Motor neuron (in vitro differentiated cells): Measurements from ENCODE around the gene L3MBTL3. TPM values are rescaled to one million over a fixed set of nuclear protein-coding genes. Genes with fewer than 3 reads are reported as not detected.
A peak's percentile ranks its signal among the peaks of the same experiment; 100 is the strongest.
"Not testable (repeated sequence)": the region's sequence is repeated elsewhere in the genome, so short reads cannot be mapped to it uniquely, and the experiment has no call there.

Experiments
- ATAC-seq, 8 experiments: fragments of 200-7000 bp; cut with Tn5 transposase; replicated peaks in 6 of 8; 2 replicates each; pipeline ENCODE4 v1.8.0; 2021; ENCODE audit warnings: mild to moderate bottlenecking in 8 of 8, moderate library complexity in 8 of 8
- H3K27ac ChIP-seq, 2 donors: fragments of 250-450 bp; sonication (Bioruptor Pico); 2 replicates each; pipeline ENCODE4 v1.9.0; 2021; ENCODE audit warnings: antibody characterized with exemption in 2 of 2, mild to moderate bottlenecking in 2 of 2, moderate library complexity in 1 of 2
- H3K4me1 ChIP-seq, 2 donors: fragments of 250-450 bp; sonication (Bioruptor Pico); replicated peaks in 1 of 2; 2 replicates each; pipeline ENCODE4 v1.6.1; 2021; ENCODE audit warnings: antibody characterized with exemption in 2 of 2, mild to moderate bottlenecking in 2 of 2, moderate library complexity in 1 of 2
- H3K4me3 ChIP-seq, 5 donors: fragments of 250-450 bp; sonication (Bioruptor Pico); 2 replicates each; pipeline ENCODE4 v1.9.0; 2021; ENCODE audit warnings: antibody characterized with exemption in 5 of 5, mild to moderate bottlenecking in 5 of 5, moderate library complexity in 4 of 5
- WGBS, 10 experiments: fragments of 450-650 bp; shearing (Covaris generic); methylation state at CpG; one replicate each; pipeline ENCODE4 v1.0.0; 2022; 5-methylcytosine and 5-hydroxymethylcytosine counted together
- in situ Hi-C, 9 experiments: fragments of 400-800 bp; cut with MboI; loops; one replicate each; pipeline ENCODE4 v1.15.0; 2021; ENCODE audit warnings: low sequenced_read_pairs in 9 of 9, low pct_unique_long_range_greater_than_20kb in 2 of 9; ENCODE audit not compliant: unreplicated experiment in 9 of 9
- total RNA-seq, 8 experiments: library from RNA; unstranded; fragments of 300-600 nt; gene quantifications; 2 replicates each; pipeline versions ENCODE4 v1.2.3 to v1.2.4, GENCODE V29; 2022

Gene L3MBTL3
- total RNA-seq, 8 experiments from 2014 or later, result 7.5 to 12.6 (median 10.9) TPM

DNA sequence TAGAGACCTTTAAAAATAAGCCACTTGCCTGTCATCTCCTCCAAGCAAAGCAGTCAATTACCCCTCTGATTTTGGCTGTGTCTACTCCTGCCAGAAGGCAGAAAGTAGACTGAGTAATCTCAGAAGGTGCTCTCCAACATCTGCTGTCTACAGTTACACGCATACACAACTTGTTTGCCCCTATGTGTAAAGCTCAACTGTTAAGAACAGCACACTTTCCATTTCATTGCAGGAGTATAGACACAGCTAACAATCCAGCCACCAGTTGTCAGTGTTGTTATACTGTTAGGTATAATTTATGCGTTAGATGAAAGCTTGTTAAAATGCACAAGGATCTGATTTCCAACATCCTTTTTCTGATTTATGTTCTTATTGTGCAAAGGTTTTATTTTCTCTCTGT is 116.2 kb downstream of the L3MBTL3 start:
- WGBS, 10 experiments, result 56 to 100% (median 82%) methylated on average over 1 to 2 of the region's 2 CpGs; no CpG with 5 or more reads in 1 of the 10 experiments
- H3K4me1 ChIP-seq, result no peaks in the 10 kb centered on the region
- no peak overlapping the region for H3K27ac ChIP-seq
- no peak overlapping the region for H3K4me3 ChIP-seq
- in situ Hi-C loops, result no loop called here
- ATAC-seq, result peak in 2 of 8 experiments; percentile 45 to 77

DNA sequence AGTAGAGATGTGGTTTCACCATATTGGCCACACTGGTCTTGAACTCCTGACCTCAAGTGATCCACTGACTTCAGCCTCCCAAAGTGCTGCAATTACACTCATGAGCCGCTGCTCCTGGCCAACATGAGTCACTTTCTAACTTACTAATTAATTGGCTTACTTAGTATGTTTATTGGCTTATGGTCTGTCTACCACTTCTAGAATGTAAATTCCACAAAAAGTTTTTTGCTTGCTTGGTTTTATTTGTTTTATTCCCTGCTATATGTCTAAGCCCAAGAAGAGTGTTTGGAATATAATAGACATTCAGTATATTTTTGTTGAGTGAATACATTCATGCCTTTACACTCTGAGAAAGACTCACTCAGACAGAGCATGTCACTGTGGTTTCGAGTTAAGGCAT is 118.4 kb downstream of the L3MBTL3 start:
- ATAC-seq, result no peak
- Histone ChIP-seq H3K4me3 (no peak overlapping the region), H3K4me1 (no peaks in the 10 kb centered on the region), H3K27ac (no peak overlapping the region)
- WGBS, 10 experiments, result 63 to 100% (median 87%) methylated on average over 1 to 2 of the region's 2 CpGs
- in situ Hi-C loops, result no loop called here

DNA sequence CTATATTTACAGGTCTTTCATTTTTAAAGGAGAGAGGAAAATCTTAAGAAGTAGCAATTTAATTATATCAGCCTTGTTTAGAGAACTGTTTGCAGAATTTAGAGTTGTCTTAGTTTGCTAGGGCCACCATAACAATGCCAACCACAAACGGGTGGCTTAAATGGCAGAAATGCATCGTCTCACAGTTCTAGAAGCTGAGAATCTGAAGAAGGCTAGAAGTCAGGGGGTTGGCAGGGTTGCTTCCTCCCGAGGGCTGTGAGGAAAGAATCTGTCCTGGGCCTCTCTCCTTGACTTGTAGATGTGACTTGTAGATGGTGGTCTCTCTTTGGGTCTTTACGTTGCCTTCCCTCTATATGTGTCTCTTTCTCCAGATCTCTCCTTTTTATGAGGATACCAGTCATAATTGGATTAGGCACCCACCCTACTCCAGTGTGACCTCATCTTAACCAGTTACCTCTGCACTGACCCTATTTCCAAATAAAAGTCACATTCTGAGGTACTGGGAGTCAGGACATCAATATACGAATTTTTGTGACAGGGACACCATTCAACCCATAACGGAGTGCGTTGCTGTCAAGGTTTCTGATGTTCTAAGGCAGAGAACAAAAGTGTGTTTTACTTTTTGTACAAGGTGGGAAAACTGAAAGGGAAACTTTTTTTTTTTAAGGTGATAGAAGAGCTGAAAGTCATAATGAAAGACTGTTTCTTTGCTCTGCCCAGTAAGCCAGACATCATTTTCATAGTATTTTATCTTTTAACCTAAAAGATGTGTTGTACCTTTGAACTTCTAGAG is 119.9 kb downstream of the L3MBTL3 start:
- in situ Hi-C loops, result no loop called here
- 68 to 100% (median 99%) methylated on average over 1 to 6 of the region's 7 CpGs for WGBS, 10 experiments
- no peak for ATAC-seq

DNA sequence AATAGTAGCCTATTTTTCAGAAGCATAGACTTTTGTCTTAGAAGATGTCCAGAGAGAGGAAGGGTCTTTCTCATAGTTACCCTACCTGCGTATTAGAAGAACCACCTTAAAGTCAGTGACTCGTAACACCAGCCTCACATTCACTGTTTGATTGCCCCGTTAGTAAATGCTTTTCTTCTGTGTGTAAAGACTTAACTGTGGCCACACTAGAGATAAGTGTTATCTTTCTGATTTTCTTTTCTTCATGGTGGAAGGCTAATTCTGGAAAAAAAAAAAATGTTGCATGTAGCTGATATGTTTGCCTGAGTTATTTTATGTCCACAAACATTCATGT is 120.5 kb downstream of the L3MBTL3 start:
- H3K4me3 ChIP-seq, result no peak overlapping the region
- H3K27ac ChIP-seq, result no peak overlapping the region
- no peak for ATAC-seq
- in situ Hi-C loops, result no loop called here
- 88 to 100% (median 100%) methylated on average over 1 to 3 of the region's 3 CpGs; no CpG with 5 or more reads in 2 of the 10 experiments for WGBS, 10 experiments
- H3K4me1 ChIP-seq, result no peaks in the 10 kb centered on the region

More for the DNA sequence above, 119.9 kb downstream of the L3MBTL3 start:
- Histone ChIP-seq H3K27ac (no peak overlapping the region), H3K4me3 (no peak overlapping the region), H3K4me1 (no peaks in the 10 kb centered on the region)

DNA sequence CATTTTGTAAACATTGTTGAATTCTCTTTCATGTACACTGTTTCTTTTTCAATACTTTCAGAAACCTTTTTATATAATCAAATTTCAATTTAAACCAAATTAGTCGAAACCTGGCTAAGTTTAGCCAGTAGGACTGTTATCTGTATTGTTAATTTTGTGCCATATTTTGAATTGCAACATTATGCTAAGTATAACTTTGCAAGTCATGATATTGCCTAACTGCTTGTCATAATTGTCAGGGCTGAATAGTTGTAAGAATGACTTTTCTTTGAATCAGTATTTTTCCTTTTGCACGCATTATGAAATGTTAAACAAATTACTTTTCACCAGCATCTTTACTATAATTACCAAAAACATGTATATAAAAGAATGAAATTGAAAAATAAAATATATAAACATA is 121.7 kb downstream of the L3MBTL3 start:
- Histone ChIP-seq H3K27ac (no peak overlapping the region), H3K4me1 (no peaks in the 10 kb centered on the region), H3K4me3 (no peak overlapping the region)
- 4 to 100% (median 100%) methylated on average over 1 to 2 of the region's 2 CpGs; no CpG with 5 or more reads in 1 of the 10 experiments for WGBS, 10 experiments
- peak in 3 of 8 experiments; percentile 62 to 88 (median 80) for ATAC-seq
- in situ Hi-C loops, result no loop called here

DNA sequence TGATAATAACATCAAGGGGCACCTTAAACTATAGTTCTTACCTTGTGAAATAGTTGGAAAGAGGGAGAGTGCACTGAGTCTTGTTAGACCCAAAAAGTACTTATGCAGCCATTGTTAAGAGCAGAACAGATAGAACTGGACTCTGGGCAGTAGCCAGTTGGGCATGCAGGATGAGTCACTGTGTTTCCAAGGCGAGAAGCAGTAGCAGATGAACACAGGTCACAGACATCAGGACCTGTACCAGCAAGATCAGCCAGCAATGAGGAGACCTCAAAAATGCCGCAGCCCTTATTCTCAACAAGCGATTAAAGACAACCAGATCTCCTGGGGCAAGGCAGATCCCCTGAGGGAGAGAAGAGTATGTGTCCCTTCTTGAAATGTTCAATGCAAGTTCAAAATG is 125.3 kb downstream of the L3MBTL3 start:
- Histone ChIP-seq H3K4me3 (no peak overlapping the region), H3K4me1 (no peaks in the 10 kb centered on the region), H3K27ac (no peak overlapping the region)
- WGBS, 10 experiments, result 60 to 100% (median 96%) methylated on average over 1 to 3 of the region's 3 CpGs; no CpG with 5 or more reads in 1 of the 10 experiments
- in situ Hi-C loops, result no loop called here
- peak in 2 of 8 experiments; percentile 20 to 55 for ATAC-seq

DNA sequence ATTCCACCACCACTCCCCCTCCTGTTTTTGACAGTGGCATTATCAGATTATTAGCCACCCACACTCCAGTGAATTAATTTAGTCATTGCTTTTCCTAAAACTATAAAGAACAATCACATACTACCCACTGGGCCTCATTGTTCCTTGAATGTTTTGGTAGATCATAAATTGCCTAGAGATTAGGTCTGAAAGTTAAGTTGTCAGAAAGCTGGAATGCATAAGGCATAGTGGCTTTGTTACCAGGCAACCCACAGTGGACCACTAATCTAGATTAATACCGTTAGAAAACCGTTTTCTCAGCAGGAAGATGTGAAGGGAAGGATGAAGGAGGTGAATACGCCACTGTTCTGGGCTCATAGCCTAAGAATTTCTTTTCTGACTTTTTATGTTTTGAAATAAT is 128.7 kb downstream of the L3MBTL3 start:
- no peak for ATAC-seq
- no peaks in the 10 kb centered on the region for H3K4me1 ChIP-seq
- in situ Hi-C loops, result no loop called here
- H3K4me3 ChIP-seq, result no peak overlapping the region
- no peak overlapping the region for H3K27ac ChIP-seq
- WGBS, 10 experiments, result 90 to 100% (median 97%) methylated on average over 1 to 3 of the region's 3 CpGs; no CpG with 5 or more reads in 1 of the 10 experiments

DNA sequence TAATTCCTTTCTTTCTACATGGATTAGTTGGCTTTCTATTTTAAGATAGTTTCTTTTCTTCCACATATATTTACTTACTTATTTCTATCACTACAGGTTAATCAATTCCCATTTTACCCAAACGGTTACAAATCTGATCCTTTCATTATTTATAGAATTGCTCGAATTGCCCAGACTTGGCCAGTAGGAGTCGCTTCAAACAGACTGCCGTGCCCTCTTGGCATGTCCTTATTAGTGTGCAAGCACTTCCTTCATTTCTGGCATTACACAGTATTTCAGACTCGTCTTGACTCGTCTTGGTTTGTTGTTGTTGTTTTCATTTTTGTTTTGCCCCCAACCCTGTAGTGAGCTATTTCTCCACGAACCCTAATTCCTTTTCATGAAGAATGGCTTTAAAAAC is 129.8 kb downstream of the L3MBTL3 start:
- in situ Hi-C loops, result no loop called here
- 80 to 95% (median 91%) methylated on average over 4 to 7 of the region's 7 CpGs for WGBS, 10 experiments
- Histone ChIP-seq H3K4me1 (no peaks in the 10 kb centered on the region), H3K27ac (no peak overlapping the region), H3K4me3 (no peak overlapping the region)
- ATAC-seq, result no peak

DNA sequence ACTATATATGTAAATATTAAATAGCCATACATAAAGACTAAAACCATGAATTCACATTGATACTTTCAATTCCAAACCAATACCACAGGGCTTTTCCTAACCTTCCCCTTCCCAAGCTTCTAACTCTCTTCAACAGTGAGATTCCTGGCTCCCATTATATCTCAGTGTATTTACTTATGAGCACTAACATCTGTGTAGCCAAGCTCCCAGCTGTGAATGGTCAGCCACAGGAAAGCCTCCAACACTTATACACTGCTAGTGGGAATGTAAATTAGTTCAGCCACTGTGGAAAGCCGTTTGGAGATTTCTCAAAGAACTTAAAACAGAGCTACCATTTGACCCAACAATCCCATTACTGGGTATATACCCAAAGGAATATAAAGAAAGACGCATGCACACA is 130.6 kb downstream of the L3MBTL3 start:
- 0 to 100% (median 90%) methylated on average over 1 to 2 of the region's 2 CpGs; no CpG with 5 or more reads in 1 of the 10 experiments for WGBS, 10 experiments
- H3K27ac ChIP-seq, H3K4me3 ChIP-seq, ATAC-seq, H3K4me1 ChIP-seq, in situ Hi-C loops: not testable (repeated sequence)

DNA sequence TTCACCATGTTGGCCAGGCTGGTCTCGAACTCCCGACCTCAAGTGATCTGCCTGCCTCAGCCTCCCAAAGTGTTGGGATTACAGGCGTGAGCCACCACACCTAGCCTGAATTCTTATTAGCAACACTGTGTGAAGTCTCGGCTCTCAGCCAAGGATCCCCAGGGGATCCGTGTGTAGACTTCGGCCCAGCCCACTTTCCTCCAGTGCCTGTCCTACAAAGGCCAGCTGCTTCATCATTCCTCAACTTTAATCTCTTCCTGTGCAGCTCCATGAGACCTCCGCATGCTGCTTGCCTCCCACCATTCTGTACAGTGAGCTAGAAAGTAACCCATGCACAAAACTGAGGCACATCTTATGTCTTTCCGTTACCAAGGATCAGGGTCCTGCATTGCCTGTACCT is 132.5 kb downstream of the L3MBTL3 start:
- H3K4me1 ChIP-seq, result no peaks in the 10 kb centered on the region
- H3K27ac ChIP-seq, result no peak overlapping the region
- in situ Hi-C loops, result no loop called here
- ATAC-seq, result no peak
- 0 to 100% (median 80%) methylated on average over 1 to 5 of the region's 8 CpGs; no CpG with 5 or more reads in 4 of the 10 experiments for WGBS, 10 experiments
- H3K4me3 ChIP-seq, result no peak overlapping the region

DNA sequence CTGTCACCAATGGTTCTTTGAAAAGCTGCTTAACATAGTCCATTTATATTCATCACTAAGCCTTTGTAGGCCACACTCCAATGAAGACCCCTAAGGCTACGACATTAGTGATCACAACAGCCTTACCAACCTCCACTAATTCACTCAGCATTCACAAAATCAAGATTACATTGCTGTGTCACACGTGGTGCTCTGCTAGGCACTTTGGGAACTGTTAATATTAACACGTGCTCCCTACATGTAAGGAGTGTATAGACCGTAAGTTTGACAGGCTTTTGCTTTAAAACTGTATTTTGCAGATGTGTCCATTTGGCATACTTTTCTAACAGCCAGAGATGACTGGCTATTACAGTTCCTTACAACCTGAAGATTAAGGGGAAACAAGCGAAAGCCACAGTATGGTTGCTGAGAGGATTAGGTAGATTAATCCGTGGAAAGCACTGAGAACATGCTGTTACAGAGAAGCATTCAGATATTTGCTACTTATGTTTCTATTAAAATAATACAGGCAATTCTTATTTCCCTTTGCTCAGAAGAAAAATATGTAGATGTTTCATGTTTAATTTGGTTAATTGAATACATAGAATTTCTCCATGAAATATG is 134.6 kb downstream of the L3MBTL3 start:
- no peak for ATAC-seq
- 67 to 100% (median 83%) methylated on average over 1 to 6 of the region's 6 CpGs for WGBS, 10 experiments

DNA sequence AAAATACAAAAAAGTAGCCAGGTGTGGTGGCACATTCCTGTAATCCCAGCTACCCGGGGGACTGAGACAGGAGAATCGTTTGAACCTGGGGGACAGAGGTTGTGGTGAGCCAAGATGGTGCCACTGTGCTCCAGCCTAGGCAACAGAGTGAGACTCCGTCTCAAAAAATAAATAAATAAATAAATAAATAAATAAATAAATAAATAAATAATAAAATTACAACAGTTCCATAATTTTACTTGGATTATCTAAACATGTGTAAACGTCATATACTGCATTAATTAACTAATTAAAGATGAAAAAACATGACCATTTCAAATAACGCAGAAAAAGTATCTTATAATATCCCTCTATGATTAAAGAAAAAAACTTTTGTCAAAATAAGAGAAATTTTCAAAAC is 138.5 kb downstream of the L3MBTL3 start:
- 68 to 98% (median 92%) methylated on average over 3 to 5 of the region's 5 CpGs for WGBS, 10 experiments
- no peak overlapping the region for H3K4me3 ChIP-seq
- in situ Hi-C loops, result no loop called here
- H3K4me1 ChIP-seq, result no peaks in the 10 kb centered on the region
- H3K27ac ChIP-seq, result no peak overlapping the region
- ATAC-seq, result no peak

More for the DNA sequence above, 134.6 kb downstream of the L3MBTL3 start:
- Histone ChIP-seq H3K4me3 (no peak overlapping the region), H3K4me1 (no peaks in the 10 kb centered on the region), H3K27ac (no peak overlapping the region)
- in situ Hi-C loops, result no loop called here

DNA sequence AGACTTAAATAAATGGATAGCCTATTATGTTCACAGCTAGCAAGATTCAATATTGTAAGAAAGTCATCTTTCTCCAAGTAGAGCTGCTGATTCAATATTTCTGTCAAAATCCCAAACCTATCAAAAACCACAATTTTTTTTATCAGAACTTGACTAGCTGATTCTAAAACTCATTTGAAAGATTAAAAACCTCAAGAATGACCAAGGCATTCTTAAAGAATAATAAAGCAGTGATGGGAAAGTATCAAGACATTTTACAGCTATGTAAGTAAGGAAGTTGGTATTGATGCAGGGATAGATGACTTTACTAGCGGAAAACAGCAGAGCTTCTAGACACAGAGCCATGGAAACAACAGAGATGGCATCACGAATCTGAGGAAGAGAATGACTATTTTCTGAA is 139.7 kb downstream of the L3MBTL3 start:
- no peak for ATAC-seq
- WGBS, 10 experiments, result 62 to 100% (median 86%) methylated on average over 1 to 2 of the region's 2 CpGs
- H3K4me1 ChIP-seq, result no peaks in the 10 kb centered on the region
- no peak overlapping the region for H3K27ac ChIP-seq
- in situ Hi-C loops, result no loop called here
- H3K4me3 ChIP-seq, result no peak overlapping the region

DNA sequence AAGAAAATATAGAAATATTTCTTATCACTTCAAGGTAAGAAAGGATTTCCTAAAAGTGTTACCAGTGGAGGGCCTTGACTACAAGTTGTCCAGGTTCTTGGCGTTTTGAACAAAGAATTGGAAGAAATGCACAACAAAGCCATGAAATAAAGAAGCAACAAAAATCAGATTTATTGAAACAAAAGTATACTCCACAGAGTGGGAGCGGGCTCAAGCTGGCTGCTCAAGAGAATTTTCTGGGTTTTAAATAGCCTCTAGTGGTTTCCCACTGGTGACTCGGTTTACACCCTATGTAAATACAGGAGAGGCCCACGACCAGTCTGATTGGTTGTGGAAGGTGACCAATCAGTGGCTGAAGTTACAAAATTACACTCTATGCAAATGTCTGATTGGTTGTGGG is 140.2 kb downstream of the L3MBTL3 start:
- no peak overlapping the region for H3K27ac ChIP-seq
- in situ Hi-C loops, result no loop called here
- 68 to 100% (median 92%) methylated on average over 1 to 4 of the region's 4 CpGs for WGBS, 10 experiments
- no peak for ATAC-seq
- no peak overlapping the region for H3K4me3 ChIP-seq
- no peaks in the 10 kb centered on the region for H3K4me1 ChIP-seq
